Renal pelvis (tissue), 12 donors: ENCODE data around the gene KLRF2. TPM values are rescaled to one million over a fixed set of nuclear protein-coding genes. Genes with fewer than 3 reads are reported as not detected.
"Not testable (repeated sequence)": the region's sequence is repeated elsewhere in the genome, so short reads cannot be mapped to it uniquely, and the experiment has no call there.

Experiments
- DNase-seq: peaks from one replicate; pipeline ENCODE4 v3.0.0-alpha.2; 2013
- long read RNA-seq, 16 experiments: transcript quantifications; one replicate each; lab custom pipeline, GENCODE V29; 2026
- polyA plus RNA-seq, 3 donors: library from polyadenylated mRNA; unstranded; fragments of 120-200 nt; gene quantifications; one replicate each; pipeline ENCODE4 v1.2.1, GENCODE V29; 2013; ENCODE audit not compliant: insufficient read length in 3 of 3

KLRF2 gene, protein sequence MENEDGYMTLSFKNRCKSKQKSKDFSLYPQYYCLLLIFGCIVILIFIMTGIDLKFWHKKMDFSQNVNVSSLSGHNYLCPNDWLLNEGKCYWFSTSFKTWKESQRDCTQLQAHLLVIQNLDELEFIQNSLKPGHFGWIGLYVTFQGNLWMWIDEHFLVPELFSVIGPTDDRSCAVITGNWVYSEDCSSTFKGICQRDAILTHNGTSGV
- not detected for polyA plus RNA-seq
- long read RNA-seq, donor 1, result 0 reads
- long read RNA-seq, donor 2, result 0 reads
- long read RNA-seq, donor 3, result 0 reads
- long read RNA-seq, donor 4, result 0 reads
- long read RNA-seq, donor 5, result 0 reads
- long read RNA-seq, donor 6, result 0 reads
- long read RNA-seq, donor 7, result 0 reads
- long read RNA-seq, donor 8, result 0 reads
- long read RNA-seq, donor 9, result 0 reads
- long read RNA-seq, donor 10, result 0 reads
- long read RNA-seq, donor 11, result 0 reads
- long read RNA-seq, donor 12, result 0 reads
- long read RNA-seq, donor 13, result 0 reads
- long read RNA-seq, donor 14, result 0 reads
- long read RNA-seq, donor 15, result 0 reads
- long read RNA-seq, donor 16, result 0 reads

GRCh38 chr12:9881246-9881645, at the start of gene KLRF2:
Gene KLRF2, plus strand, starts transcription at chr12:9881489. Its CDS starts 107 bp downstream, at chr12:9881596.
- DNase-seq, result no peak

GRCh38 chr12:9831720-9832119, 49.6 kb upstream of the KLRF2 start:
- no peak for DNase-seq

- no peak for DNase-seq
Measured at GRCh38 chr12:9843407-9843806, 37.9 kb upstream of the KLRF2 start.

GRCh38 chr12:9848899-9849298, 32.4 kb upstream of the KLRF2 start:
- no peak for DNase-seq

GRCh38 chr12:9851050-9851449, 30.2 kb upstream of the KLRF2 start:
- DNase-seq, result no peak

GRCh38 chr12:9851927-9852326, 29.4 kb upstream of the KLRF2 start:
- no peak for DNase-seq

DNA sequence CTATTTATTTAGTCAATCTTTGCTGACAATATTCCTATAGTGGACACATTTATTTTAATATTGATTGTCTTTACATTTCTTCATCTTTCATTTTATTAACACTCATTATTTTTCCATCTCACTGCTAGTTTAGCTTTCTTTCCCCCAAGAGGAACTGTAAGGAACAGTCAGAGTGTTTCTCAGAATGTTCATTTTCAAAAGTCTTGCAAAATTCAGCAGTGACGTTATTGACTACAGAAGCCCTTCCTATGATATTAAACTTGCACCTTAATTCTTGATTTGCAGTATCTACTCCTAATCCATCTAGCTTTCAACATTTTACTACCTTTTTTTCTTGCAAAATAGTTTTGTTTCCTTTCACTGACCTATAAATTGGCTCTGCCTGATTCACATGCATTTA, 25.1 kb upstream of the KLRF2 start:
- DNase-seq, result no peak

DNA sequence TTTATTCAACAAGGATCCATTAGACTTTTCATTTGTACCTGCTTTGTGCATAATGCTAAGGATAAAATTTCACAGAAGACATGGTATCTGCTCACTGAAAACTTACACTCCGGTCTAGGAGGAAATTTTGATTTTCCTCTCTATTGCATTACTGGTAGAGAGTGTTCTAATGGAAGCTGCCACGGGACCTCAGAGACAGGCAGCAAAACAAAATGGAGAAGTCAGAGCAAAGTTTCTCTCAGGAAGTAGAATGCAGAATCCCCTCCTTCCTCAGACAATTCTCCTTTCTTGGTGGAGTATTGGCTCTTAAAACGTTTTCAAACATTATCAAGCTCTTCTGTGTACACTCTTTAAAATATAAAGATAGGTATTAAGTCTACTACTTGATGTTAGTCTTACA, 24.4 kb upstream of the KLRF2 start:
- no peak for DNase-seq

DNA sequence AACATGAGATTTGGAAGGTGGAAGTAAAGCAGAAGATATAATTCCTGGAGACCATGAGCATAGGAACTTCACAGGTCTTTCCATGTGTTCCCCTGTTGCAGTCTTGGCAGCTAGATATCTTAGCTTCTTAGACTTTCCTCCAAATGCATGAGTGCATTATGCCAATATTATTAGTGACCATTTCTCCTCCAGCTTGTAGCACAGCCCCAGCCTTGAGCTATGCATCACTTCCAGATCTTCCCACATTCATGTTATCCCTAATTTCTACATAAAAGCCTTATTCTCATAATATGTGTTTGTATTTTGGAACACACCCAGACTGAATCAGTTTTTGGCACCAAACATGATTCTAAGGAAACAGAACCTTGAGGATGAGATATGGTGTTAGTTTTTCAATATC, 23.2 kb upstream of the KLRF2 start:
- DNase-seq, result no peak

- no peak for DNase-seq
Measured at GRCh38 chr12:9864913-9865675, 16.2 kb upstream of the KLRF2 start.

- DNase-seq, result no peak
Measured at GRCh38 chr12:9866860-9867269, 14.4 kb upstream of the KLRF2 start.

GRCh38 chr12:9867531-9867930, 13.8 kb upstream of the KLRF2 start:
- DNase-seq, result no peak

GRCh38 chr12:9868311-9868801, 12.9 kb upstream of the KLRF2 start:
- DNase-seq, result no peak

- no peak for DNase-seq
Measured at GRCh38 chr12:9868951-9869306, 12.4 kb upstream of the KLRF2 start.

DNA sequence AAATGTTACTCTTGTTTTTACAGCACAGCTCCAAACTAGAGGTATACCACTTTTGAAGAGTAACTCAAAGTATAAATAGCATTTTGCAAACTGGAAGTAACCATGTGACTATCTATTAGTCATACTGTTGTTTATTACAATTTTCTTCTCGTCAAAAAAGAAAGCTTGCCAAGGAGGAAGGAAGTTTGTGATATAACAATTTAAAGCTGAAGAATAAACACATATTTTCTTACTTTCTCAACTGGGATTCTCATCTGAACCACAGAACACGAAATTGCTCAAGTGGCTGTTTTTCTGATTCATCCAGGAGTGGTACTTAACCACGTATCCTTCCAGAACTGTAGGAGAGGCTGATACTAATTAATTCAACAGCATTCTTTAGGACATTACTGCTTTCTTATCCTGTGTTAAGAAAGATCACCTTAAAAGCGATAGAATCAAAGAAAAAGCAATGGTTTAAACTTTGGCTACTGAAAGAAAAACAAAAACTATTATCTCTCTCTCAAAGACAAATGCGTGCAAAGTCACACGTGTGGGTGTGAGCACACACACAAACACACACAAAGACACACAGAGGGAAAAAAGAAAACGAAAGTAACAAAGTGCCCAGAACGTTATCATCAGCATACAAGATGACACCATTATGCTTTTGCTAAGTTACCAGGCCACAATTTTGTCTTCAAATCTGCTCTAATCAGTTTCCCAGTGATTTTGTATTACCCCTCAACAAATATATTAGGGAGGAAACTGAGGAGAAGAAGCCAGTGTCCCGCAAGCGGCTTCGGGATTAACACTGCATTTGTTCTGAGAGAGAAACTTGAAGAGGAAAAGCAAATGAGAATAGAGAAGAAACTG, 11.8 kb upstream of the KLRF2 start, which contains the start of gene CLEC2B:
Gene CLEC2B, minus strand, starts transcription at position 48 of the 855 bp plus-strand sequence.
- no peak for DNase-seq

- DNase-seq, result no peak
Measured at GRCh38 chr12:9870286-9870866, 10.9 kb upstream of the KLRF2 start.

GRCh38 chr12:9872162-9872561, 9.1 kb upstream of the KLRF2 start:
- no peak for DNase-seq

DNA sequence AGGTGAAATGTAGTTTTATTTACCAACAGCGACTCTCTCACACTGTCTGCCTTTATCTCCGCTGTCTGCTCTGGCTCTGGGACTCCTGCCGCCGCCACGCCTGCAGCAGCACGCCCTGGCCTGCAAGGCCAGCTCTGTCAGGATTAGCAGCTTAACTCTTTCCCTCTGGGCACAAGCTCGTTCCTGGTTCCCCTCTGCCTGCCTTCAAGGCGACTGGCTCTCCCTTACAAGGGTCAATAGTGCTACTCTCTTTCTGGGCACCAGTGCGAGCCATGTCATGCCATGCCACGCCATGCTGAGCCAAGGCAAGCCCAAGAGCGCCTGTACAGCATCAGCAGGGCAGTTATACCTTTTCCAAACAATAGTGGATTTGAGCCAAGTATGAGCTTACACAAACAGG, 8.5 kb upstream of the KLRF2 start:
- DNase-seq, result no peak

DNA sequence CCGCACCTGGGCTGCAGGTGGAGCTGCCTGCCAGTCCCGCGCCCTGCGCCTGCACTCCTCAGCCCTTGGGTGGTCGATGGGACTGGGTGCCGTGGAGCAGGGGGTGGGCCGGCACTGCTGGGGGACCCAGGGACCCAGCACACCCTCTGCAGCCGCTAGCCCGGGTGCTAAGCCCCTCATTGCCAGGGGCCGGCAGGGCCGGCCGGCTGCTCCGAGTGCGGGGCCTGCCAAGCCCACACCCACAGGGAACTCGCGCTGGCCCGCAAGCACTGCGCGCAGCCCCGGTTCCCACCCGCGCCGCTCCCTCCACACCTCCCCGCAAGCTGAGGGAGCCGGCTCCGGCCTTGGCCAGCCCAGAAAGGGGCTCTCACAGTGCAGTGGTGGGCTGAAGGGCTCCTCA, 5.2 kb upstream of the KLRF2 start:
- DNase-seq, result not testable (repeated sequence)

- no peak for DNase-seq
Measured at GRCh38 chr12:9880532-9881078, 684 bp upstream of the KLRF2 start.

DNA sequence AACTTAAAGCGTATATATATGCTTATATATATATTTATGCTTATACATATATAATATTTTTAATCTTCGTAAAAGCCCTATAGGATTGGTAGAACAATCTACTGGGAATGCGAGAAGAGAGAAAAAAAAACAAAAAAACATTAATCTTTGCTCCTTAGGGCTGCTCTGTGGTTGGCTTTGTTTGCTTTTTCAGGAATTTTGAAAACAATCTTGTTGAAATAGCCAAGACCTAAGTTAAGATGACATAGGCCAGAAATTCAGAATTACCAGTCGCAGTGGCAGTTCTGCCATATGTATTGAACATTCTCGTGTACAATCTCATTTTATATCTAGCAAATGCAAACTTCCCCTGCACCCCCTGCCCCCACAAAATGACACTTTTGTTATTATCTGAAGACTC, 699 bp downstream of the KLRF2 start:
- no peak for DNase-seq
